GM21529 (cell line): ENCODE results near the gene FBXO9.

Source experiments
- ATAC-seq: cut with Tn5 transposase; IDR thresholded peaks from one replicate; pipeline ENCODE4 v1.9.1; 2021; ENCODE audit not compliant: unreplicated experiment

The FBXO9 gene

GRCh38 chr6:53065266-53066076 lies at the start of gene FBXO9:
FBXO9 (plus strand) TSS chr6:53065404; CDS start chr6:53065790, 386 bp downstream.
- ATAC-seq = peak; percentile 46

GRCh38 chr6:53015486-53015885 lies 49.7 kb upstream of the FBXO9 start:
- ATAC-seq = no peak

GRCh38 chr6:53018446-53018845 lies 46.8 kb upstream of the FBXO9 start:
- no peak for ATAC-seq

GRCh38 chr6:53020005-53020744 lies 45.0 kb upstream of the FBXO9 start:
- no peak for ATAC-seq

GRCh38 chr6:53023323-53023722 lies 41.9 kb upstream of the FBXO9 start:
- no peak for ATAC-seq

- no peak for ATAC-seq
Measured at GRCh38 chr6:53026526-53026925, 38.7 kb upstream of the FBXO9 start.

- ATAC-seq = no peak
Measured at GRCh38 chr6:53027131-53027718, 38.0 kb upstream of the FBXO9 start.

- ATAC-seq = no peak
Measured at GRCh38 chr6:53028467-53028866, 36.7 kb upstream of the FBXO9 start.

GRCh38 chr6:53029257-53029656 lies 35.9 kb upstream of the FBXO9 start:
- ATAC-seq = no peak

- no peak for ATAC-seq
Measured at GRCh38 chr6:53029761-53030160, 35.4 kb upstream of the FBXO9 start.

GRCh38 chr6:53031281-53031680 lies 33.9 kb upstream of the FBXO9 start:
- ATAC-seq = no peak

GRCh38 chr6:53032849-53033248 lies 32.4 kb upstream of the FBXO9 start:
- no peak for ATAC-seq

- ATAC-seq = no peak
Measured at GRCh38 chr6:53033764-53034163, 31.4 kb upstream of the FBXO9 start.

- no peak for ATAC-seq
Measured at GRCh38 chr6:53035549-53036213, 29.5 kb upstream of the FBXO9 start.

- no peak for ATAC-seq
Measured at GRCh38 chr6:53038141-53038540, 27.1 kb upstream of the FBXO9 start.

GRCh38 chr6:53038596-53038995 lies 26.6 kb upstream of the FBXO9 start:
- ATAC-seq = no peak

- no peak for ATAC-seq
Measured at GRCh38 chr6:53041356-53041755, 23.8 kb upstream of the FBXO9 start.

- no peak for ATAC-seq
Measured at GRCh38 chr6:53042112-53042511, 23.1 kb upstream of the FBXO9 start.

- ATAC-seq = no peak
Measured at GRCh38 chr6:53043581-53043980, 21.6 kb upstream of the FBXO9 start.

- no peak for ATAC-seq
Measured at GRCh38 chr6:53044071-53044470, 21.1 kb upstream of the FBXO9 start.

- ATAC-seq = no peak
Measured at GRCh38 chr6:53044572-53044971, 20.6 kb upstream of the FBXO9 start.
